ENCODE results near the gene CAMK2B.

DNA sequence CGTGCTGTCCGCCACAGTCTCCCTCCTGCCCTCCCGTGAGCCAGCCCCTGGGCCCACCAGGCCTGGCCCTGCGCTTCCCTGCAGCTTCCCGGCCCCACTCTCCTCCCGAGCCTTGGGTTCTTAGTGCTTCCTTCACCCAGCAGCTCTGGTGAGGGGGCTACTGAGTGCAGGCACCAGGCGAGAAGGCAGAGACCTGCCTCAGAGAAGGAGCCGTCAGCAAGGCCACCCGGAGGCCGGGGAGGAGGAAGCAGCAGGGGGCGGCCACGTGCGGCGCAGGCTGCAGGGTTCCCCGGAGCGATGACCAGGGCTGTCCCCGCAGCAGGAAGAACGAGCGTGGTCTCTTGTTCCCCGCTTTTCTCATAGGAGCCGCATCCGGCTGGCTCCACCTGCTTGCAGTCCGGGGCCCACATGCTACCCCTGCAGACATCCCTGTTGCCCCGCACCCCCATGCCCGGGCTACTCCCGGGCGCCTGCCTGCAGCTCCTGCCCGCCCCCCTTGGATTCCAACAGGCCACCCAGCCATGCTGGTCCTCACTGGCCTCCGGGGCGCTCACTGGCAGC is 104.1 kb downstream of the CAMK2B start:
- TF ChIP-seq, protein P1, sequence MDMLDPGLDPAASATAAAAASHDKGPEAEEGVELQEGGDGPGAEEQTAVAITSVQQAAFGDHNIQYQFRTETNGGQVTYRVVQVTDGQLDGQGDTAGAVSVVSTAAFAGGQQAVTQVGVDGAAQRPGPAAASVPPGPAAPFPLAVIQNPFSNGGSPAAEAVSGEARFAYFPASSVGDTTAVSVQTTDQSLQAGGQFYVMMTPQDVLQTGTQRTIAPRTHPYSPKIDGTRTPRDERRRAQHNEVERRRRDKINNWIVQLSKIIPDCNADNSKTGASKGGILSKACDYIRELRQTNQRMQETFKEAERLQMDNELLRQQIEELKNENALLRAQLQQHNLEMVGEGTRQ (IDR thresholded peaks at IDR 0.05; ENCODE audit: low read depth, low read length) = no peak
- TF ChIP-seq, protein P1 (CRISPR knock-in tag; IDR thresholded peaks at IDR 0.05; ENCODE audit: borderline replicate concordance) = peak; percentile 66
- TF ChIP-seq ZNF224 (CRISPR knock-in tag; IDR thresholded peaks at IDR 0.05) (no peak), EP300 (IDR thresholded peaks at IDR 0.05; ENCODE audit: low read depth in 2 of 2, low read length in 2 of 2) (no peak), EP300 (CRISPR knock-in tag; IDR thresholded peaks at IDR 0.05; ENCODE audit: borderline replicate concordance) (no peak), PAF1 (CRISPR knock-in tag; IDR thresholded peaks at IDR 0.05) (no peak), HOXA5 (CRISPR knock-in tag; IDR thresholded peaks at IDR 0.05) (peak; percentile 79), ZFP36 (IDR thresholded peaks at IDR 0.05; ENCODE audit: borderline replicate concordance, low read depth, low read length, partially characterized antibody) (no peak), POLR2G (IDR thresholded peaks at IDR 0.05; ENCODE audit: low read depth, low read length) (no peak), CCAR2 (optimal IDR thresholded peaks at IDR 0.05; ENCODE audit: low read depth, low read length) (no peak), MAZ (IDR thresholded peaks at IDR 0.05; ENCODE audit: borderline replicate concordance, low read depth, low read length) (0 out of 2 replicates have a peak, but pooled peaks have one; percentile 30), MAZ (CRISPR knock-in tag; IDR thresholded peaks at IDR 0.05; ENCODE audit: low read depth) (peak; percentile 58; the same call in 1 of the 2 replicates)
- TF ChIP-seq, protein P2, sequence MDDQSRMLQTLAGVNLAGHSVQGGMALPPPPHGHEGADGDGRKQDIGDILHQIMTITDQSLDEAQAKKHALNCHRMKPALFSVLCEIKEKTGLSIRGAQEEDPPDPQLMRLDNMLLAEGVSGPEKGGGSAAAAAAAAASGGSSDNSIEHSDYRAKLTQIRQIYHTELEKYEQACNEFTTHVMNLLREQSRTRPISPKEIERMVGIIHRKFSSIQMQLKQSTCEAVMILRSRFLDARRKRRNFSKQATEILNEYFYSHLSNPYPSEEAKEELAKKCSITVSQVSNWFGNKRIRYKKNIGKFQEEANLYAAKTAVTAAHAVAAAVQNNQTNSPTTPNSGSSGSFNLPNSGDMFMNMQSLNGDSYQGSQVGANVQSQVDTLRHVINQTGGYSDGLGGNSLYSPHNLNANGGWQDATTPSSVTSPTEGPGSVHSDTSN (CRISPR knock-in tag; IDR thresholded peaks at IDR 0.05; ENCODE audit: borderline replicate concordance) = peak; percentile 54; the same call in 1 of the 2 replicates
- TF ChIP-seq, protein P3, sequence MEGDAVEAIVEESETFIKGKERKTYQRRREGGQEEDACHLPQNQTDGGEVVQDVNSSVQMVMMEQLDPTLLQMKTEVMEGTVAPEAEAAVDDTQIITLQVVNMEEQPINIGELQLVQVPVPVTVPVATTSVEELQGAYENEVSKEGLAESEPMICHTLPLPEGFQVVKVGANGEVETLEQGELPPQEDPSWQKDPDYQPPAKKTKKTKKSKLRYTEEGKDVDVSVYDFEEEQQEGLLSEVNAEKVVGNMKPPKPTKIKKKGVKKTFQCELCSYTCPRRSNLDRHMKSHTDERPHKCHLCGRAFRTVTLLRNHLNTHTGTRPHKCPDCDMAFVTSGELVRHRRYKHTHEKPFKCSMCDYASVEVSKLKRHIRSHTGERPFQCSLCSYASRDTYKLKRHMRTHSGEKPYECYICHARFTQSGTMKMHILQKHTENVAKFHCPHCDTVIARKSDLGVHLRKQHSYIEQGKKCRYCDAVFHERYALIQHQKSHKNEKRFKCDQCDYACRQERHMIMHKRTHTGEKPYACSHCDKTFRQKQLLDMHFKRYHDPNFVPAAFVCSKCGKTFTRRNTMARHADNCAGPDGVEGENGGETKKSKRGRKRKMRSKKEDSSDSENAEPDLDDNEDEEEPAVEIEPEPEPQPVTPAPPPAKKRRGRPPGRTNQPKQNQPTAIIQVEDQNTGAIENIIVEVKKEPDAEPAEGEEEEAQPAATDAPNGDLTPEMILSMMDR (CRISPR knock-in tag; IDR thresholded peaks at IDR 0.05) = peak; percentile 77
- TF ChIP-seq, protein P4, sequence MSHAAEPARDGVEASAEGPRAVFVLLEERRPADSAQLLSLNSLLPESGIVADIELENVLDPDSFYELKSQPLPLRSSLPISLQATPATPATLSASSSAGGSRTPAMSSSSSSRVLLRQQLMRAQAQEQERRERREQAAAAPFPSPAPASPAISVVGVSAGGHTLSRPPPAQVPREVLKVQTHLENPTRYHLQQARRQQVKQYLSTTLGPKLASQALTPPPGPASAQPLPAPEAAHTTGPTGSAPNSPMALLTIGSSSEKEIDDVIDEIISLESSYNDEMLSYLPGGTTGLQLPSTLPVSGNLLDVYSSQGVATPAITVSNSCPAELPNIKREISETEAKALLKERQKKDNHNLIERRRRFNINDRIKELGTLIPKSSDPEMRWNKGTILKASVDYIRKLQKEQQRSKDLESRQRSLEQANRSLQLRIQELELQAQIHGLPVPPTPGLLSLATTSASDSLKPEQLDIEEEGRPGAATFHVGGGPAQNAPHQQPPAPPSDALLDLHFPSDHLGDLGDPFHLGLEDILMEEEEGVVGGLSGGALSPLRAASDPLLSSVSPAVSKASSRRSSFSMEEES (CRISPR knock-in tag; IDR thresholded peaks at IDR 0.05) = peak; percentile 76; the same call in 1 of the 2 replicates
